GM12801 (cell line): Measurements from ENCODE around the gene TMOD2.

Source experiments
- CTCF ChIP-seq: IDR thresholded peaks from one replicate; pipeline ENCODE4 v1.5.1; 2011; ENCODE audit warnings: control low read depth; ENCODE audit not compliant: insufficient read length; ENCODE audit errors: extremely low read depth

The TMOD2 gene

GRCh38 chr15:51829376-51830275 lies 78.2 kb downstream of the TMOD2 start, which contains the start of gene TMOD3:
TSS of gene TMOD3 (plus strand) at chr15:51829653. CDS start at chr15:51862885, 33,232 bp downstream.
- TF ChIP-seq CTCF, result no peak

GRCh38 chr15:51830276-51830806 lies 78.9 kb downstream of the TMOD2 start:
- no peak for TF ChIP-seq CTCF

GRCh38 chr15:51833772-51834171 lies 82.4 kb downstream of the TMOD2 start:
- no peak for TF ChIP-seq CTCF

- TF ChIP-seq CTCF, result no peak
Observed at GRCh38 chr15:51837792-51838251, 86.4 kb downstream of the TMOD2 start.

- no peak for TF ChIP-seq CTCF
Observed at GRCh38 chr15:51838270-51838669, 86.9 kb downstream of the TMOD2 start.

- TF ChIP-seq CTCF, result no peak
Observed at GRCh38 chr15:51840692-51841091, 89.3 kb downstream of the TMOD2 start.

GRCh38 chr15:51841406-51842040 lies 90.1 kb downstream of the TMOD2 start:
- TF ChIP-seq CTCF, result no peak
